ENCODE data around the gene CRYBA4. TPM values are rescaled to one million over a fixed set of nuclear protein-coding genes. Genes with fewer than 3 reads are reported as not detected.

Gene CRYBA4
- total RNA-seq, 4 donors from 2014 or later = not detected

GRCh38 chr22:26614322-26614721, 7.4 kb upstream of the CRYBA4 start:
- Histone ChIP-seq H3K27me3 (peaks cover 0 to 10% (median 8%) of the 10 kb centered on the region in 3 donors), H3K9me3 (no peaks in the 10 kb centered on the region), H3K4me1 (no peaks in the 10 kb centered on the region), H3K36me3 (no peaks in the 10 kb centered on the region), H3K27ac (no peak overlapping the region), H3K4me3 (no peak overlapping the region)
- TF ChIP-seq CTCF (IDR thresholded peaks at IDR 0.05 in 4 of 5, conservative IDR thresholded peaks at IDR 0.05 in 1 of 5) = no peak
- TF ChIP-seq POLR2A (IDR thresholded peaks at IDR 0.05) = no peak
- intact Hi-C loops (cut with DNase I; ENCODE audit: low total_unique reads) = no loop called here
- ATAC-seq (no peak), DNase-seq (no peak)
- in situ Hi-C loops (cut with MboI; ENCODE audit: low sequenced_read_pairs in 4 of 4) = no loop called here

GRCh38 chr22:26615149-26615548, 6.6 kb upstream of the CRYBA4 start:
- Histone ChIP-seq H3K36me3 (no peaks in the 10 kb centered on the region), H3K4me3 (no peak overlapping the region), H3K9me3 (no peaks in the 10 kb centered on the region), H3K27me3 (peaks cover 0 to 10% (median 8%) of the 10 kb centered on the region in 3 donors), H3K4me1 (no peaks in the 10 kb centered on the region), H3K27ac (no peak overlapping the region)
- ATAC-seq (no peak), DNase-seq (no peak)
- in situ Hi-C loops (cut with MboI; ENCODE audit: low sequenced_read_pairs in 4 of 4) = no loop called here
- TF ChIP-seq POLR2A (IDR thresholded peaks at IDR 0.05) = no peak
- no peak for TF ChIP-seq CTCF (IDR thresholded peaks at IDR 0.05 in 4 of 5, conservative IDR thresholded peaks at IDR 0.05 in 1 of 5)
- intact Hi-C loops (cut with DNase I; ENCODE audit: low total_unique reads) = no loop called here

- ATAC-seq (no peak), DNase-seq (no peak)
- H3K4me3 ChIP-seq = no peak overlapping the region
- no peaks in the 10 kb centered on the region for H3K36me3 ChIP-seq
- TF ChIP-seq CTCF (IDR thresholded peaks at IDR 0.05 in 4 of 5, conservative IDR thresholded peaks at IDR 0.05 in 1 of 5) = no peak
- no peak for TF ChIP-seq POLR2A (IDR thresholded peaks at IDR 0.05)
- intact Hi-C loops (cut with DNase I; ENCODE audit: low total_unique reads) (no loop called here), in situ Hi-C loops (cut with MboI; ENCODE audit: low sequenced_read_pairs in 4 of 4) (no loop called here)
- peaks cover 0 to 10% (median 8%) of the 10 kb centered on the region in 3 donors for H3K27me3 ChIP-seq
- H3K9me3 ChIP-seq = no peaks in the 10 kb centered on the region
- no peak overlapping the region for H3K27ac ChIP-seq
- no peaks in the 10 kb centered on the region for H3K4me1 ChIP-seq
Observed at GRCh38 chr22:26615830-26616435, 5.8 kb upstream of the CRYBA4 start.

GRCh38 chr22:26616650-26617049, 5.1 kb upstream of the CRYBA4 start:
- peaks cover 0 to 10% (median 8%) of the 10 kb centered on the region in 3 donors for H3K27me3 ChIP-seq
- no peak overlapping the region for H3K4me3 ChIP-seq
- H3K27ac ChIP-seq = no peak overlapping the region
- in situ Hi-C loops (cut with MboI; ENCODE audit: low sequenced_read_pairs in 4 of 4) = no loop called here
- no peaks in the 10 kb centered on the region for H3K36me3 ChIP-seq
- intact Hi-C loops (cut with DNase I; ENCODE audit: low total_unique reads) = no loop called here
- H3K4me1 ChIP-seq = no peaks in the 10 kb centered on the region
- no peak for DNase-seq
- TF ChIP-seq CTCF (IDR thresholded peaks at IDR 0.05 in 4 of 5, conservative IDR thresholded peaks at IDR 0.05 in 1 of 5) = no peak
- TF ChIP-seq POLR2A (IDR thresholded peaks at IDR 0.05) = no peak
- H3K9me3 ChIP-seq = no peaks in the 10 kb centered on the region
- ATAC-seq = no peak
